8988T (cell line): ENCODE measurements around the gene SPDYE4.
A peak's percentile ranks its signal among the peaks of the same experiment; 100 is the strongest.

Experiments
- DNase-seq: peaks from one replicate; pipeline ENCODE4 v3.0.0; 2011

SPDYE4 gene

DNA sequence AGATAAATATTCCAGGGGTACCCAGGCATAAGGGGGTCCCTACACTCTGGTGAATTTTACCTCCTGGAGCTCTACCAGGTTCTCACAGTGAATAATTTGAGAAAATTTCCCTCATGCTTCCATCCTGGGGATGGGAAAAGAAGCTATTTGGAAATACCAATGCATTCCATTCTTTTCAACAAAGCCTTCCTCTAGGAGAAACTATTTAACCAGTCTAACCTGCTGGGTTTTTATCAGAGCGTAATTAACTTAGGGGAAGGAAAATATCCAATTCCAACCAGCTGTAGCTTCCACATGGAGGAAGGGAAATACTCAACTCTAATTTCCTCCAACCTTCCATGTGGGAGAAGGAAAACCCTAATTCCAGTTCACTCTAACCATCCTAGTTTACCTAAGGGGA is 23.8 kb upstream of the SPDYE4 start:
- DNase-seq, result no peak

GRCh38 chr17:8781776-8782175 is 23.4 kb upstream of the SPDYE4 start:
- no peak for DNase-seq

GRCh38 chr17:8776881-8777280 is 18.5 kb upstream of the SPDYE4 start:
- DNase-seq, result no peak

DNA sequence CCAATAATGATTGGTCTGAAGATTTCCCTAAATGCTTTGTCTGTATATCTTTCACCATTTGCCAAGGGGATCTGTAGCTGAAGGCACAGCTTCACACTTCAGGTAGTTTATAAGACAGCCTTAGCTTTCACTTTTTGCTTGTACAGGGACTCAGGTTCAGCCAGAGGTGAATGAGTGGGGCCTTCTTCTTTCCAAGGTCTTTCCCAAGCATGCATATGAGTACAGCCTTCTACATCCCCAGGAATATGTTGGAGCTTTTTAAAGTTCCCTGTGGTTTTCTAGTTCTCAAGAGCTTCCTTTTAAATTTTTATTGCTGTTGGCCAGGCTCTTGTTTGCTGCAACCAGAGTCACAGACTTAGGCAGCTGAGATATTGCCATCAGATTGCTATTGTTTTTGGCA is 17.9 kb upstream of the SPDYE4 start:
- no peak for DNase-seq

- DNase-seq, result no peak
These were observed 8.4 kb upstream of the SPDYE4 start for GRCh38 chr17:8766731-8767130.

- DNase-seq, result no peak
These were observed 3.7 kb upstream of the SPDYE4 start for GRCh38 chr17:8762012-8762411.

DNA sequence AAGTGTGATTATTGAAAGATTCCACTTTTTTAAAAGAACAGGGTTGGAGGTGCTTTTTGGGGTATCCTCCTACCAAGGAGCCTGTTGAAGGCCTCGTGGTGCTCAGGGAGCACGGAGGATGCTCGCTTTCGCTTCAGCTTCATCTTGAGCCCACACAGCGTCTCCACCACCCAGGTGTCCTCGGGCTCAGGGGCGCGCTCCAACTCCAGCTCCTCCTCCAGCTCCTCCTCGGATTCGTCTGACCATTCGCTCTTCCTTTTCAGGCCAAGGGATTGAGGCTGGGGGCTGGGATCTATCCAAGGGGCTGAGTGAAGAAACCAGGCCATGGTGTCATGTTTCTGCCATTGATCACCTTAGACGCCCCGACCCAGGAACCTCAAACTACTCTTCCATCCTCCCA is 1.2 kb downstream of the SPDYE4 start:
- no peak for DNase-seq

GRCh38 chr17:8755590-8756255 is 2.6 kb downstream of the SPDYE4 start:
- no peak for DNase-seq

- DNase-seq, result no peak
These were observed 3.5 kb downstream of the SPDYE4 start for GRCh38 chr17:8754890-8755289.

DNA sequence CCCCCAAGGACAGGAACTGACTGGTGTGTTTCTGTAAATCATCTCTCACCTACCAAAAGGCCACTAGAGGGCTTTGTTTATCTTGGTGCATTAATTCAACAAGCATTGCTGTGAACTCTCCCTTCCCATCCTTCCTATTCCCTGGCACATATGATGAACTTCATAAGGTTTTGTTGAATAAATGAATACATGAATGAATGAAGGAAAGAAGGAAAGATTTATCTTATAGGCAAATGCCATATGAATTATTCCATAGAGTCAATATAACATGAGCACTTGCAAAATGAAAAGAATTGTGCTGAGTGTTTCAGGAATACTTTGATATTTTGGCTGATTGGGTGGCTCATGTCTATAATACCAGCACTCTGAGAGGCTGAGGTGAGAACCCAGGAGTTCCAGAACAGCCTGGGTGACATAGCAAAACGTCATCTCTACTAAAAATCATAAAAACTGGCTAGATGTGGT is 4.3 kb downstream of the SPDYE4 start:
- no peak for DNase-seq

- DNase-seq, result no peak
These were observed 5.0 kb downstream of the SPDYE4 start for GRCh38 chr17:8753136-8753975.

- no peak for DNase-seq
These were observed 8.7 kb downstream of the SPDYE4 start for GRCh38 chr17:8749616-8750015.

DNA sequence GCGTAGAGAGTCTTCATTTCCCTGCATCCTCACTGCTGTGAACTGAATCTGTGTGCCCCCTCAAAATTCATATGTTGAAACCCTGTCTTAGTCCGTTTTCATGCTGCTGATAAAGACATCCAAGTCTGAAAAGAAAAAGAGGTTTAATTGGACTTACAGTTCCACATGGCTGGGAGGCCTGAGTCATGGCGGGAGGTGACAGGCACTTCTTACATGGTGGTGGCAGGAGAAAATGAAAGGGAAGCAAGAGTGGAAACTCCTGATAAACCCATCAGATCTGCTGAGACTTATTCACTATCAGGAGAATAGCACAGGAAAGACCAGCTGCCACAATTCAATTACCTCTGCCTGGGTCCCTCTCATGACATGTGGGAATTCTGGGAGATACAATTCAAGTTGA is 10.6 kb downstream of the SPDYE4 start:
- no peak for DNase-seq

GRCh38 chr17:8746501-8747236 is 11.7 kb downstream of the SPDYE4 start:
- DNase-seq, result peak; percentile 34

GRCh38 chr17:8745586-8746500 is 12.5 kb downstream of the SPDYE4 start:
- DNase-seq, result peak; percentile 87

GRCh38 chr17:8744086-8744785 is 14.1 kb downstream of the SPDYE4 start:
- no peak for DNase-seq

DNA sequence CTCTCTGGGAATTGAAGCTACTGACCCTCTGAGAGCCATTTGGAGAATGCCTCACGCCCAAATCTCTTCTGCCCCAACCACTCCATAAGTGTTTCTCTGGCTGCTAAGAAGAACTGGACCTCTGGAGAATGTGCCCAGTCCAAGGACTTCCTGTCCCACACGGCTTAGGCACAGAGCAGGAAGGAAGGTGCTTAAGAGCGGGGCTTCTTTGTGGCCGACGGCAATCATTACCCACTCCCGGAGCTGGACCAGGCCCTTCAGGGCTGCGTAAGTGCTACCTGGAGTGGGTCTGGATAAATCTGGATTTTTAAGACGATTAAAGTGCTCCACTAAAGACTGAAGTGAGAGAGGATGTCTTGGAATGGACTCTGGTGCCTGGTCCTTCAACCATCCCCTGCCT is 15.5 kb downstream of the SPDYE4 start:
- DNase-seq, result no peak

DNA sequence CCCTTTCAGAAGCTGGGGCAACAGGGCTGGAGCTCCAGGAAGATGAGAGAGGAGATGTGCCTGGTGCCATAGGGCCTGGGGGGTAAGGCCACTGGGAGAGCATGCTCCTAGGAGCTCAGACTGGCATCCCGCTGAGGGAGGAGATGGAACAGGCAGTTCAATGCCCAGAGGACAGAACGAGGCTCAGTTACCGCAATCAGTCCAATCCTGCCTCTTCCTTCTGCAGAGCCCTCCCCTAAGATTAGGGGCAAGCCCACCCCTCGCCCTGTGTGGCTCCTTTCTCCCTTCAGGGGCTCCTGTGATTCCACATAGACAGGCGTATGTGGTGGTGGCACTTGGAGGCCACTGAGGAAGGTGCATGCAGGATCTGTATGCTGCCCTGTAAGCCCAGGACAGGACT is 16.1 kb downstream of the SPDYE4 start:
- DNase-seq, result no peak

GRCh38 chr17:8741771-8742170 is 16.6 kb downstream of the SPDYE4 start:
- no peak for DNase-seq

DNA sequence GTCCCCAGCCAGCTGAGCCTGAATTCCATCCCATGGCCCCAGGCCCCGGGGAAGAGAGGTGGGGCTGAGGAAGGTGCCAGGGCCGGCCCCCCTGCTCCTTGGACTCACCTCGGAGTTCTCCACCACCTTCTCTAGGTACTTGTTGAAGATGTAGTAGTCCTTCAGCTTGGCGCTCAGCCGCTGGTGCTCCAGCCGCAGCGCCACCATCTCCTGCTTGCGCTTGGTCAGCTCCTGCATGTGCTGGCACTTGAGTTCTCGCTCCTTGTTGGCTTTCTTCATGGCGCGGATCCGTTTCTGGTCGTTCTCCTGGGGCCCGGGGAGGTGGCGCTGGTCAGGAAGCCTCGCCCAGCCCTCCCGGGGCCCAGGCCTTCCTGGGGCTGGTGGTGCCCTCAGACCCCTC is 17.0 kb downstream of the SPDYE4 start:
- DNase-seq, result no peak

GRCh38 chr17:8740486-8740885 is 17.9 kb downstream of the SPDYE4 start:
- no peak for DNase-seq

GRCh38 chr17:8739097-8739496 is 19.2 kb downstream of the SPDYE4 start:
- DNase-seq, result no peak
